Stimulated activated memory B cell treated with anti-CD40 and anti-IgM and Interleukin-4, amounts not matched to agents 10 μg/mL and 1 μg/mL and 100 μg/mL, for 72 hours (primary cell): ENCODE measurements around the gene G6PC3.

Source experiments
- ATAC-seq: fragments of 150-1000 bp; cut with Tn5 transposase; 2 replicates; pipeline ENCODE4 v1.10.0; 2021
- H3K27ac Mint-ChIP-seq: one replicate; pipeline ENCODE4 v1.8.0; 2022; ENCODE audit warnings: mild to moderate bottlenecking, mixed read lengths
- H3K27me3 Mint-ChIP-seq: one replicate; pipeline ENCODE4 v1.8.0; 2022; ENCODE audit warnings: mixed read lengths
- H3K36me3 Mint-ChIP-seq: one replicate; pipeline ENCODE4 v1.8.0; 2022; ENCODE audit warnings: mixed read lengths
- H3K4me1 Mint-ChIP-seq: one replicate; pipeline ENCODE4 v1.8.0; 2022; ENCODE audit warnings: mixed read lengths
- H3K4me3 Mint-ChIP-seq: one replicate; pipeline ENCODE4 v1.8.0; 2022; ENCODE audit warnings: mild to moderate bottlenecking, moderate library complexity, mixed read lengths
- H3K9me3 Mint-ChIP-seq: one replicate; pipeline ENCODE4 v1.8.0; 2022; ENCODE audit warnings: mixed read lengths

The G6PC3 gene

GRCh38 chr17:44105941-44106340 is 35.4 kb downstream of the G6PC3 start:
- no peak overlapping the region for H3K27ac Mint-ChIP-seq
- H3K4me1 Mint-ChIP-seq = peaks cover 32% of the 10 kb centered on the region
- no peak for ATAC-seq
- H3K4me3 Mint-ChIP-seq = no peak overlapping the region
- no peaks in the 10 kb centered on the region for H3K9me3 Mint-ChIP-seq
- H3K36me3 Mint-ChIP-seq = peaks cover 20% of the 10 kb centered on the region
- no peaks in the 10 kb centered on the region for H3K27me3 Mint-ChIP-seq

GRCh38 chr17:44106801-44107200 is 36.3 kb downstream of the G6PC3 start:
- Mint-ChIP-seq H3K4me1 (peaks cover 40% of the 10 kb centered on the region), H3K27ac (no peak overlapping the region), H3K36me3 (peaks cover 20% of the 10 kb centered on the region), H3K9me3 (no peaks in the 10 kb centered on the region), H3K4me3 (no peak overlapping the region), H3K27me3 (no peaks in the 10 kb centered on the region)
- ATAC-seq = no peak

- no peak for ATAC-seq
- Mint-ChIP-seq H3K36me3 (peaks cover 12% of the 10 kb centered on the region), H3K27me3 (no peaks in the 10 kb centered on the region), H3K4me3 (no peak overlapping the region), H3K9me3 (no peaks in the 10 kb centered on the region), H3K27ac (no peak overlapping the region), H3K4me1 (peaks cover 53% of the 10 kb centered on the region)
Observed at GRCh38 chr17:44108440-44109311, 38.1 kb downstream of the G6PC3 start.

- H3K9me3 Mint-ChIP-seq = no peaks in the 10 kb centered on the region
- no peak for ATAC-seq
- H3K4me3 Mint-ChIP-seq = no peak overlapping the region
- peaks cover 57% of the 10 kb centered on the region for H3K4me1 Mint-ChIP-seq
- no peaks in the 10 kb centered on the region for H3K27me3 Mint-ChIP-seq
- H3K36me3 Mint-ChIP-seq = peaks cover 11% of the 10 kb centered on the region
- no peak overlapping the region for H3K27ac Mint-ChIP-seq
Observed at GRCh38 chr17:44109312-44109630, 38.7 kb downstream of the G6PC3 start.

- Mint-ChIP-seq H3K27me3 (no peaks in the 10 kb centered on the region), H3K9me3 (no peaks in the 10 kb centered on the region), H3K4me1 (peaks cover 56% of the 10 kb centered on the region), H3K27ac (peak overlapping the region; percentile 64), H3K4me3 (peak overlapping the region; percentile 75), H3K36me3 (peaks cover 6% of the 10 kb centered on the region)
- no peak for ATAC-seq
Observed at GRCh38 chr17:44110011-44110686, 39.6 kb downstream of the G6PC3 start.

- peak; percentile 88 for ATAC-seq
- Mint-ChIP-seq H3K4me1 (peaks cover 64% of the 10 kb centered on the region), H3K9me3 (no peaks in the 10 kb centered on the region), H3K4me3 (peak overlapping the region; percentile 75), H3K27me3 (no peaks in the 10 kb centered on the region), H3K27ac (peak overlapping the region; percentile 64), H3K36me3 (peaks cover 6% of the 10 kb centered on the region)
Observed at GRCh38 chr17:44110823-44111633, 40.5 kb downstream of the G6PC3 start.

- H3K9me3 Mint-ChIP-seq = no peaks in the 10 kb centered on the region
- H3K27me3 Mint-ChIP-seq = no peaks in the 10 kb centered on the region
- peak overlapping the region; percentile 46 for H3K4me3 Mint-ChIP-seq
- H3K27ac Mint-ChIP-seq = peak overlapping the region; percentile 64
- peaks cover 69% of the 10 kb centered on the region for H3K4me1 Mint-ChIP-seq
- ATAC-seq = no peak
- H3K36me3 Mint-ChIP-seq = peaks cover 8% of the 10 kb centered on the region
Observed at GRCh38 chr17:44111777-44112176, 41.2 kb downstream of the G6PC3 start.

GRCh38 chr17:44112284-44113280 is 42.0 kb downstream of the G6PC3 start:
- Mint-ChIP-seq H3K27me3 (no peaks in the 10 kb centered on the region), H3K9me3 (no peaks in the 10 kb centered on the region), H3K4me3 (no peak overlapping the region), H3K4me1 (peaks cover 74% of the 10 kb centered on the region), H3K27ac (no peak overlapping the region), H3K36me3 (peaks cover 8% of the 10 kb centered on the region)
- ATAC-seq = no peak

GRCh38 chr17:44113382-44113781 is 42.8 kb downstream of the G6PC3 start:
- peaks cover 78% of the 10 kb centered on the region for H3K4me1 Mint-ChIP-seq
- ATAC-seq = no peak
- no peaks in the 10 kb centered on the region for H3K9me3 Mint-ChIP-seq
- no peak overlapping the region for H3K4me3 Mint-ChIP-seq
- no peak overlapping the region for H3K27ac Mint-ChIP-seq
- H3K27me3 Mint-ChIP-seq = no peaks in the 10 kb centered on the region
- H3K36me3 Mint-ChIP-seq = peaks cover 5% of the 10 kb centered on the region

GRCh38 chr17:44113868-44114840 is 43.6 kb downstream of the G6PC3 start:
- Mint-ChIP-seq H3K36me3 (peaks cover 5% of the 10 kb centered on the region), H3K9me3 (no peaks in the 10 kb centered on the region), H3K4me1 (peaks cover 86% of the 10 kb centered on the region), H3K4me3 (no peak overlapping the region), H3K27ac (no peak overlapping the region), H3K27me3 (no peaks in the 10 kb centered on the region)
- no peak for ATAC-seq

- ATAC-seq = no peak
- no peak overlapping the region for H3K4me3 Mint-ChIP-seq
- H3K27me3 Mint-ChIP-seq = no peaks in the 10 kb centered on the region
- H3K27ac Mint-ChIP-seq = no peak overlapping the region
- H3K36me3 Mint-ChIP-seq = peaks cover 5% of the 10 kb centered on the region
- H3K9me3 Mint-ChIP-seq = no peaks in the 10 kb centered on the region
- peaks cover 85% of the 10 kb centered on the region for H3K4me1 Mint-ChIP-seq
Observed at GRCh38 chr17:44115585-44116415, 45.3 kb downstream of the G6PC3 start.

GRCh38 chr17:44117351-44117750 is 46.8 kb downstream of the G6PC3 start:
- Mint-ChIP-seq H3K27ac (no peak overlapping the region), H3K9me3 (no peaks in the 10 kb centered on the region), H3K4me1 (peaks cover 82% of the 10 kb centered on the region), H3K27me3 (no peaks in the 10 kb centered on the region), H3K4me3 (no peak overlapping the region), H3K36me3 (peaks cover 5% of the 10 kb centered on the region)
- ATAC-seq = no peak
